GM12878 (cell line): ENCODE measurements around the gene ARHGAP26. TPM values are rescaled to one million over a fixed set of nuclear protein-coding genes. Genes with fewer than 3 reads are reported as not detected.

Experiments used
- ATAC-seq: fragments of 200-7000 bp; cut with Tn5 transposase; 3 replicates; pipeline ENCODE4 v1.9.1; 2020; ENCODE audit warnings: mild to moderate bottlenecking, moderate library complexity
- BruUV-seq: library from RNA; stranded (reverse); fragments of 400-500 nt; replicated peaks from 2 replicates; lab custom pipeline; 2021; lab: Mats Ljungman, UMichigan
- CTCF ChIA-PET: fragments of 300-600 bp; sonication (Branson Sonifier 250); formaldehyde crosslinking; extraction: SDS; loops from one replicate; lab custom pipeline; 2021; ENCODE audit warnings: inconsistent platforms; lab: Yijun Ruan, JAX
- POLR2A ChIA-PET: fragments of 350-600 bp; formaldehyde crosslinking; extraction: SDS; loops from one replicate; lab custom pipeline; 2021; ENCODE audit warnings: inconsistent platforms; lab: Charles Lee
- RAD21 ChIA-PET: fragments of 300-600 bp; sonication (Branson Sonifier 250); formaldehyde crosslinking; loops from one replicate; lab custom pipeline; 2023; ENCODE audit warnings: antibody characterized with exemption; ENCODE audit not compliant: unreplicated experiment; lab: Charles Lee
- SMC1A ChIA-PET: fragments of 300-600 bp; sonication (Branson Sonifier 250); formaldehyde crosslinking; loops from one replicate; lab custom pipeline; 2023; ENCODE audit not compliant: unreplicated experiment, uncharacterized antibody; lab: Charles Lee
- DNase-seq: peaks from one replicate; pipeline ENCODE4 v3.0.0-alpha.2; 2011; ENCODE audit warnings: low read depth, low spot score
- FAIRE-seq: peaks from 3 replicates; lab custom pipeline; 2011; peaks lifted over from hg19 to GRCh38; lab: Jason Lieb, UNC
- H2AFZ ChIP-seq: 2 replicates; pipeline ENCODE4 v1.6.0; 2011; ENCODE audit warnings: low read depth, low read length, control low read depth; ENCODE audit not compliant: control insufficient read depth
- H3K27ac ChIP-seq: 2 replicates; pipeline ENCODE4 v1.5.1; 2011; ENCODE audit warnings: control low read depth; ENCODE audit not compliant: control insufficient read depth, insufficient read depth
- H3K27me3 ChIP-seq, 2 experiments: replicated peaks in 1 of 2; 2 replicates each; pipeline versions ENCODE4 v1.6.0 to v1.6.1; 2011; ENCODE audit warnings: low read length in 1 of 2; ENCODE audit not compliant: control insufficient read depth in 2 of 2, insufficient read depth in 2 of 2
- H3K36me3 ChIP-seq, 2 experiments: 2 replicates each; pipeline ENCODE4 v1.5.1; 2011; ENCODE audit warnings: low read length in 1 of 2; ENCODE audit not compliant: control insufficient read depth in 2 of 2, insufficient read depth in 2 of 2
- H3K4me1 ChIP-seq: 2 replicates; pipeline ENCODE4 v1.6.1; 2011; ENCODE audit warnings: mild to moderate bottlenecking, low read length, moderate library complexity, mixed read lengths; ENCODE audit not compliant: control insufficient read depth, insufficient read depth
- H3K4me2 ChIP-seq: 2 replicates; pipeline ENCODE4 v1.6.0; 2011; ENCODE audit warnings: control low read depth; ENCODE audit not compliant: control insufficient read depth, insufficient read depth
- H3K4me3 ChIP-seq: fragments of 200-600 bp; sonication (generic); 2 replicates; pipeline ENCODE4 v1.5.1; 2016
- H3K79me2 ChIP-seq: 2 replicates; pipeline ENCODE4 v1.6.0; 2011; ENCODE audit warnings: low read length; ENCODE audit not compliant: control insufficient read depth, insufficient read depth
- H3K9ac ChIP-seq: 2 replicates; pipeline ENCODE4 v1.8.0; 2011; ENCODE audit warnings: low read length, control low read depth, mixed read lengths; ENCODE audit not compliant: control insufficient read depth, insufficient read depth
- H3K9me3 ChIP-seq: replicated peaks from 3 replicates; pipeline ENCODE4 v1.5.1; 2011; ENCODE audit warnings: mild to moderate bottlenecking, low read length; ENCODE audit not compliant: control insufficient read depth, insufficient read depth
- H4K20me1 ChIP-seq: 2 replicates; pipeline ENCODE4 v1.6.0; 2011; ENCODE audit not compliant: control insufficient read depth, insufficient read depth
- E4F1 ChIP-seq: fragments of 450-650 bp; IDR thresholded peaks from 2 replicates; pipeline ENCODE4 v1.6.1; 2018; ENCODE audit warnings: borderline replicate concordance, mild to moderate bottlenecking; ENCODE audit not compliant: partially characterized antibody
- KDM1A ChIP-seq: fragments of 200-600 bp; sonication (generic); IDR thresholded peaks from 2 replicates; pipeline ENCODE4 v1.6.1; 2016; ENCODE audit warnings: borderline replicate concordance
- KLF5 ChIP-seq: fragments of 450-650 bp; IDR thresholded peaks from 2 replicates; pipeline ENCODE4 v1.6.1; 2014; ENCODE audit warnings: mild to moderate bottlenecking; ENCODE audit not compliant: partially characterized antibody
- LARP7 ChIP-seq: fragments of 450-650 bp; IDR thresholded peaks from 2 replicates; pipeline ENCODE4 v1.6.1; 2017; ENCODE audit warnings: mild to moderate bottlenecking
- RAD21 ChIP-seq: IDR thresholded peaks from 2 replicates; pipeline ENCODE4 v1.6.1; 2011; ENCODE audit warnings: mild to moderate bottlenecking, low read depth, low read length, moderate library complexity; ENCODE audit not compliant: insufficient read depth
- SIN3A ChIP-seq: IDR thresholded peaks from 2 replicates; pipeline ENCODE4 v1.6.1; 2012; ENCODE audit warnings: low read depth, low read length, improper control_type of control experiment
- SPI1 ChIP-seq: IDR thresholded peaks from 2 replicates; pipeline ENCODE4 v1.6.1; 2011; ENCODE audit warnings: low read depth, mild to moderate bottlenecking, low read length, moderate library complexity, borderline replicate concordance; ENCODE audit not compliant: insufficient read depth
- SRF ChIP-seq, 2 experiments: IDR thresholded peaks; 2 replicates each; pipeline ENCODE4 v1.6.1; 2011; ENCODE audit warnings: low read depth in 2 of 2, low read length in 2 of 2, mild to moderate bottlenecking in 1 of 2, moderate library complexity in 1 of 2
- USF1 ChIP-seq: IDR thresholded peaks from 2 replicates; pipeline ENCODE4 v1.6.1; 2011; ENCODE audit warnings: borderline replicate concordance, low read depth, mild to moderate bottlenecking, moderate library complexity, mixed read lengths, low read length; ENCODE audit not compliant: insufficient read depth; ENCODE audit errors: extremely low read length
- ZBTB40 ChIP-seq: fragments of 450-650 bp; IDR thresholded peaks from 2 replicates; pipeline ENCODE4 v1.6.1; 2016; ENCODE audit warnings: mild to moderate bottlenecking, moderate library complexity, borderline replicate concordance
- ZNF622 ChIP-seq: fragments of 450-650 bp; IDR thresholded peaks from 2 replicates; pipeline ENCODE4 v1.6.1; 2017; ENCODE audit warnings: mild to moderate bottlenecking, inconsistent platforms
- WGBS: methylation state at CpG from one replicate; pipeline ENCODE4 v1.1.6; 2016; ENCODE audit warnings: low lambda C conversion rate; ENCODE audit not compliant: insufficient replicate concordance, insufficient coverage; ENCODE audit errors: missing lambda C conversion rate; 5-methylcytosine and 5-hydroxymethylcytosine counted together
- in situ Hi-C: fragments of 300-500 bp; cut with MboI; formaldehyde crosslinking; loops from 9 replicates; pipeline ENCODE4 v1.14.3; 2018; ENCODE audit warnings: mixed read lengths
- intact Hi-C: fragments of 100-400 bp; cut with micrococcal nuclease; formaldehyde crosslinking; loops from one replicate; pipeline ENCODE4 v1.14.2; 2022; ENCODE audit not compliant: unreplicated experiment
- polyA plus RNA-seq, 11 experiments: library from polyadenylated mRNA; depleted of rRNA in 4 of 11; unstranded in 6 of 11; stranded (reverse) in 5 of 11; fragments of >200 nt; fragmentation: Nextera tagmentation in 4 of 11; fragmentation: Illumina TruSeq in 1 of 11; extraction: Ambion mirVana in 4 of 11; extraction: Trizol in 1 of 11; gene quantifications; 1 replicate in 1 of 11; 2 replicates in 10 of 11; pipeline versions ENCODE4 v1.2.1 to v1.2.3, GENCODE V29; 2011 to 2016; ENCODE audit warnings: inconsistent platforms in 2 of 11, missing spikeins in 2 of 11, low read depth in 1 of 11
- total RNA-seq, 4 experiments: library from RNA; depleted of rRNA in 3 of 4; stranded (reverse); fragments of >200 nt in 3 of 4; fragmentation: Illumina TruSeq in 1 of 4; extraction: Trizol in 1 of 4; gene quantifications; 2 replicates each; pipeline versions ENCODE4 v1.2.1 to v1.2.3, GENCODE V29; 2013 to 2021

The ARHGAP26 gene
- total and polyA plus RNA-seq, 10 of the 15 experiments (the other 5 are each of a cell fraction or from before 2014, with no cell fraction given), result 9.4 to 41.5 (median 19.3) TPM

- TF ChIP-seq E4F1 (no peak), ZNF622 (no peak), LARP7 (no peak), KDM1A (no peak)
Observed at GRCh38 chr5:143195491-143195890, 425.3 kb downstream of the ARHGAP26 start (continued).

- ChIA-PET CTCF (interaction anchor here (0.8 kb wide), 1 partner anchor 280 kb away, joined by 3 read pairs; no protein-coding TSS in a partner anchor), RAD21 (interaction anchor here (1.0 kb wide), 1 partner anchor 14 kb away, joined by 4 read pairs; no protein-coding TSS in a partner anchor), SMC1A (interaction anchor here (0.6 to 3.4 kb wide), 4 partner anchors 10 to 260 kb away, joined by 3 to 25 read pairs (median 4); no protein-coding TSS in a partner anchor), POLR2A (interaction anchor here (1.4 to 1.7 kb wide), 3 partner anchors 8 to 12 kb away, joined by 4 to 6 read pairs (median 5); no protein-coding TSS in a partner anchor)
- ATAC-seq (no peak), FAIRE-seq (no peak), DNase-seq (no peak)
- BruUV-seq, result no TSS peak
- Histone ChIP-seq H3K4me1 (no peaks in the 10 kb centered on the region), H3K36me3 (no peaks in the 10 kb centered on the region; a peak in 1 of 4 replicates), H3K9ac (no peak overlapping the region), H3K27me3 (no peaks in the 10 kb centered on the region), H3K27ac (no peak overlapping the region), H3K4me3 (no peak overlapping the region), H2AFZ (no peak overlapping the region), H4K20me1 (no peaks in the 10 kb centered on the region), H3K4me2 (no peak overlapping the region), H3K9me3 (peaks cover 6% of the 10 kb centered on the region), H3K79me2 (no peaks in the 10 kb centered on the region)
- intact Hi-C loops, result no loop called here
- WGBS, result 98% methylated on average over 3 of the region's 3 CpGs
- in situ Hi-C loops, result no loop called here
- 0 out of 2 replicates have a peak, but pooled peaks have one; percentile 1 for TF ChIP-seq RAD21
- no peak for TF ChIP-seq SRF (IDR thresholded peaks at IDR 0.05; ENCODE audit: low read depth in 2 of 2, low read length in 2 of 2)
- no peak for TF ChIP-seq ZBTB40
- TF ChIP-seq KLF5, result no peak
- no peak for TF ChIP-seq SIN3A
- no peak for TF ChIP-seq USF1
- no peak for TF ChIP-seq SPI1
Observed at GRCh38 chr5:143196601-143197259, 426.6 kb downstream of the ARHGAP26 start.
